Neuronal stem cell (in vitro differentiated cells): ENCODE data around the gene TTC6.

Source experiments
- DNase-seq: peaks from one replicate; pipeline ENCODE4 v3.0.0-alpha.2; 2013; ENCODE audit warnings: low spot score
- H2AFZ ChIP-seq: one replicate; pipeline ENCODE4 v1.6.1; 2013; ENCODE audit warnings: mild to moderate bottlenecking, low read length, inconsistent platforms
- H2AK5ac ChIP-seq: 2 replicates; pipeline ENCODE4 v1.6.1; 2013; ENCODE audit warnings: low read depth, mild to moderate bottlenecking, inconsistent platforms, low read length, moderate library complexity, mixed read lengths
- H2BK120ac ChIP-seq: 2 replicates; pipeline ENCODE4 v1.6.1; 2013; ENCODE audit warnings: low read depth, mild to moderate bottlenecking, inconsistent platforms, low read length, moderate library complexity, mixed read lengths
- H2BK12ac ChIP-seq: one replicate; pipeline ENCODE4 v1.6.1; 2013; ENCODE audit warnings: low read length, inconsistent platforms
- H2BK15ac ChIP-seq: 2 replicates; pipeline ENCODE4 v1.6.1; 2013; ENCODE audit warnings: mild to moderate bottlenecking, low read length, inconsistent platforms, mixed read lengths
- H2BK5ac ChIP-seq: one replicate; pipeline ENCODE4 v1.6.1; 2013; ENCODE audit warnings: inconsistent platforms, mild to moderate bottlenecking, low read length, moderate library complexity
- H3K14ac ChIP-seq: one replicate; pipeline ENCODE4 v1.6.1; 2013; ENCODE audit warnings: low read length, inconsistent platforms
- H3K18ac ChIP-seq: 2 replicates; pipeline ENCODE4 v1.6.1; 2013; ENCODE audit warnings: low read length, inconsistent platforms
- H3K23ac ChIP-seq: 2 replicates; pipeline ENCODE4 v1.6.1; 2013; ENCODE audit warnings: low read depth, mild to moderate bottlenecking, mixed read lengths, low read length, inconsistent platforms; ENCODE audit not compliant: poor library complexity
- H3K27ac ChIP-seq: replicated peaks from 3 replicates; pipeline ENCODE4 v1.5.1; 2013; ENCODE audit warnings: low read length, inconsistent platforms
- H3K27me3 ChIP-seq, 3 experiments: 2 replicates each; pipeline ENCODE4 v1.6.1; 2013; ENCODE audit warnings: low read length in 3 of 3, mild to moderate bottlenecking in 2 of 3, inconsistent platforms in 1 of 3, low read depth in 1 of 3, mixed read lengths in 1 of 3, moderate library complexity in 1 of 3; ENCODE audit not compliant: control insufficient read depth in 3 of 3, insufficient read depth in 3 of 3
- H3K36me3 ChIP-seq, 2 donors: replicated peaks in 1 of 2; 2 replicates each; pipeline ENCODE4 v1.6.1; 2013; ENCODE audit warnings: low read length in 2 of 2; ENCODE audit not compliant: control insufficient read depth in 2 of 2, insufficient read depth in 2 of 2
- H3K4ac ChIP-seq: 2 replicates; pipeline ENCODE4 v1.6.1; 2013; ENCODE audit warnings: inconsistent platforms, mild to moderate bottlenecking, low read length, moderate library complexity
- H3K4me1 ChIP-seq, 2 donors: 1 replicate in 1 of 2; 2 replicates in 1 of 2; pipeline ENCODE4 v1.6.1; 2013; ENCODE audit warnings: low read length in 2 of 2, low read depth in 1 of 2; ENCODE audit not compliant: control insufficient read depth in 2 of 2, insufficient read depth in 1 of 2
- H3K4me2 ChIP-seq: one replicate; pipeline ENCODE4 v1.6.1; 2013; ENCODE audit warnings: mild to moderate bottlenecking, low read length, inconsistent platforms; ENCODE audit not compliant: insufficient read depth, poor library complexity, severe bottlenecking
- H3K4me3 ChIP-seq, 2 donors: 2 replicates each; pipeline ENCODE4 v1.5.1; 2013; ENCODE audit warnings: low read length in 2 of 2, mild to moderate bottlenecking in 2 of 2, inconsistent platforms in 1 of 2, moderate library complexity in 1 of 2
- H3K79me1 ChIP-seq: one replicate; pipeline ENCODE4 v1.6.1; 2013; ENCODE audit warnings: low read depth, mild to moderate bottlenecking, inconsistent platforms, low read length, moderate library complexity
- H3K9ac ChIP-seq: one replicate; pipeline ENCODE4 v1.6.1; 2013; ENCODE audit warnings: mild to moderate bottlenecking, low read depth, low read length, inconsistent platforms; ENCODE audit not compliant: poor library complexity
- H3K9me3 ChIP-seq, 2 donors: replicated peaks in 1 of 2; 2 replicates each; pipeline versions ENCODE3 to v1.6.1; 2013; ENCODE audit warnings: low read length in 2 of 2, mild to moderate bottlenecking in 2 of 2, inconsistent platforms in 1 of 2, low read depth in 1 of 2, mixed read lengths in 1 of 2, moderate library complexity in 1 of 2; ENCODE audit not compliant: control insufficient read depth in 2 of 2, insufficient read depth in 1 of 2
- H4K8ac ChIP-seq: one replicate; pipeline ENCODE4 v1.6.1; 2013; ENCODE audit warnings: low read depth, mild to moderate bottlenecking, inconsistent platforms, low read length, moderate library complexity
- H4K91ac ChIP-seq: one replicate; pipeline ENCODE4 v1.6.1; 2013; ENCODE audit warnings: low read length, low read depth, mild to moderate bottlenecking, inconsistent platforms; ENCODE audit not compliant: poor library complexity
- WGBS, 2 donors: extraction: QIAGEN DNeasy Blood & Tissue Kit; methylation state at CpG; one replicate each; pipeline ENCODE4 v1.1.7; 2013; ENCODE audit warnings: missing lambda C conversion rate in 2 of 2, mixed read lengths in 1 of 2; ENCODE audit not compliant: insufficient read length in 2 of 2, insufficient replicate concordance in 1 of 2; ENCODE audit errors: extremely low coverage in 2 of 2; 5-methylcytosine and 5-hydroxymethylcytosine counted together

The TTC6 gene

DNA sequence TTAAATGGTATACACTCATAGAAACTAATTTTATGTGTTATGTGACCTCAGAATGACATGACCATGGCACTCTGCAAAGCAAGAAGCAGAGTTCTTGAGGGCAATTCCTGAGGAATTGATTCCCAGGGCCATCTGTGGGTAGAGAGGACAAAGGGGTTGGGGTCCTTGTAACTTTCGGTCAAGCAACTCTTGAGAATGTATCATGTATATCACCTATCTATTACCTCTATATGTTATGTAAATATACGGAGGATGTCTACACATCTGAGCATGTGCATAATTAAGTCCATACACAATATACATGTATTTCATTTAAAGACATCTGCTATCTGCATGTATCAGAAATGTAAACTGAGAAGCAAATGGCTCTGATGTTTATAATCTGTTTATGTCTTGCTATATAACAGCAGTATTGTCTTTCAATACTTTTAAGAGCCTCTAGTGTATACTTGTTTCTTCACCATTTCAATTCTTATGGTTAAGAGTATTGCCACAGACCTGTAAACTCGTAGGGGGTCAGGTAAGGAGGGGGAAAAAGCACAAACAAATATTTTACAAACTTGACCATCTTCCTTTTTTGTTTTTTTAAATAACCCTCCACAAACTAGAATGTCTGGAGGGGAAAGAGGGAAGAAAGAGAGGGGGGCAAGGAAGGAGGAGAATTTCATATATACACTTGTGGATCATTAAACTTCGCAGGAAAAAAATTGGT is 4.8 kb upstream of the TTC6 start:
- Histone ChIP-seq H3K27ac (no peak overlapping the region), H2AK5ac (no peak overlapping the region), H2BK120ac (no peak overlapping the region), H3K36me3 (no peaks in the 10 kb centered on the region), H2BK12ac (no peak overlapping the region), H3K9ac (no peak overlapping the region), H3K9me3 (no peaks in the 10 kb centered on the region), H3K4me2 (no peak overlapping the region), H3K79me1 (peaks cover 3% of the 10 kb centered on the region), H2BK5ac (no peak overlapping the region), H3K18ac (no peak overlapping the region), H3K27me3 (peaks cover 21 to 97% (median 80%) of the 10 kb centered on the region in 3 experiments), H3K14ac (no peak overlapping the region), H2AFZ (no peak overlapping the region), H4K91ac (no peak overlapping the region), H4K8ac (no peak overlapping the region), H3K4me3 (no peak overlapping the region), H3K4ac (no peak overlapping the region), H3K4me1 (peaks cover 3 to 5% of the 10 kb centered on the region in 2 donors), H2BK15ac (no peak overlapping the region), H3K23ac (no peak overlapping the region)
- WGBS, 2 donors, result no CpG with 5 or more reads among the region's 4 CpGs
- no peak for DNase-seq

DNA sequence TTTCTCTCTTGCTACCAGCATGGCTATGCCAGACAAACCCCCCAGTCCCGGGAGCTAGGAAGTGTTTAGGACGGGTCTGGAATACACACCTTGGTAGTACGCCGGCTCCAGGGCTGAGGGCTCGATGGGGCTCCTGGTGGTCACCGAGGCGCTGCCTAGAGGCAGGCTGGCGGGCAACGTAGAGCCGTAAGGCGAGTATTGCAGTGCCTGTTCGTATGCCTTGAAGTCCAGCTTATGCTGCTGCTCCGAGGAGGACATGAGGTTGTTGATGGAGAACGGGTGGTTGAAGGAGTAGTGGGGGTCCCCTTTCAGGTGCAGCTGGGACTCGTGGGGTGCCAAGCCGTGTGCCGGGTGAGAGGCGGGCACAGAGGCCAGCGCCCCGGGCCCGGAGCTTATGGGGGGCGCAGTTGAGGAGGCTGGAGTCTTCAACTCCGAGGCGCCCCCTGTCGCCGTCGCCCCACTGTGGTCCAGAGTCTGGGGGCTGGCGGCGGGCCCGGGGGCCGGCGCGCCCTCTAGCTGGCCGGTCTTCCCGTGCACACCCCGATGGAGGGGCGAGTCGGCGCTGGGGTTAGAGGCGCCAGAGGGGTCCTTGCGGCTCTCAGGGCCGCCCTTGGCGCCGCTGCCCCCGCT is 4.0 kb upstream of the TTC6 start:
- no peak overlapping the region for H4K8ac ChIP-seq
- H3K9ac ChIP-seq, result no peak overlapping the region
- H2BK120ac ChIP-seq, result no peak overlapping the region
- peaks cover 4% of the 10 kb centered on the region for H3K79me1 ChIP-seq
- DNase-seq, result no peak
- no peak overlapping the region for H4K91ac ChIP-seq
- peaks cover 22 to 98% (median 80%) of the 10 kb centered on the region in 3 experiments for H3K27me3 ChIP-seq
- H2BK12ac ChIP-seq, result no peak overlapping the region
- no CpG with 5 or more reads among the region's 45 CpGs for WGBS, 2 donors
- no peak overlapping the region for H2BK5ac ChIP-seq
- no peaks in the 10 kb centered on the region for H3K9me3 ChIP-seq
- H3K4me3 ChIP-seq, result peak overlapping the region in 1 of 2 donors; percentile 52
- no peak overlapping the region for H2AK5ac ChIP-seq
- peak overlapping the region; percentile 35 for H3K18ac ChIP-seq
- H3K27ac ChIP-seq, result no peak overlapping the region
- no peak overlapping the region for H3K14ac ChIP-seq
- peak overlapping the region; percentile 67 for H2AFZ ChIP-seq
- H3K4ac ChIP-seq, result no peak overlapping the region
- no peak overlapping the region for H2BK15ac ChIP-seq
- peaks cover 3 to 6% of the 10 kb centered on the region in 2 donors for H3K4me1 ChIP-seq
- peak overlapping the region; percentile 16 for H3K23ac ChIP-seq
- no peaks in the 10 kb centered on the region for H3K36me3 ChIP-seq
- peak overlapping the region; percentile 48 for H3K4me2 ChIP-seq

DNA sequence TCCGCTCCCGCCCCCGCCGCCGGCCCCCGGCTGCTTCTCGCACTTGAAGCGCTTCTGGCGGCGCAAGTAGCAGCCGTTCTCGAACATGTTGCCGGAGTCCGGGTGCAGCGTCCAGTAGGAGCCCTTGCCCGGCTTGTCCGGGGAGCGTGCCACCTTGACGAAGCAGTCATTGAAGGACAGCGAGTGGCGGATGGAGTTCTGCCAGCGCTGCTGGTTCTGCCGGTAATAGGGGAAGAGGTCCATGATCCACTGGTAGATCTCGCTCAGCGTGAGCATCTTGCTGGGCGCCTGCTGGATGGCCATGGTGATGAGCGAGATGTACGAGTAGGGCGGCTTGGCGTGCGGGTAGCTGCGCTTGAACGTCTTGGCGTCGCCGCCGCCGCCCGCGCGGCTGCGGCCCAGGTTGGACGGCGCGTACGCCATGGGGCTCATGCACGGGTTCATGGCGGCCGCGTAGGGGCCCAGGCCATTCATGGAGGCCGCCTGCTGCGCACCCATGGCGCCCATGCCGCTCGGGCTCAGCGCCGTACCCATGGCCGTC is 3.4 kb upstream of the TTC6 start:
- Histone ChIP-seq H3K4me2 (peak overlapping the region; percentile 48), H3K9ac (no peak overlapping the region), H3K14ac (peak overlapping the region; percentile 33), H3K4ac (no peak overlapping the region), H3K9me3 (no peaks in the 10 kb centered on the region), H3K27me3 (peaks cover 23 to 98% (median 84%) of the 10 kb centered on the region in 3 experiments), H3K27ac (no peak overlapping the region), H3K36me3 (no peaks in the 10 kb centered on the region), H2BK12ac (peak overlapping the region; percentile 8), H4K8ac (no peak overlapping the region), H3K4me1 (peaks cover 3 to 6% of the 10 kb centered on the region in 2 donors), H3K79me1 (peaks cover 4% of the 10 kb centered on the region), H3K23ac (peak overlapping the region; percentile 71), H3K4me3 (peak overlapping the region in 1 of 2 donors; percentile 55), H4K91ac (no peak overlapping the region), H2BK5ac (peak overlapping the region; percentile 46), H2BK120ac (no peak overlapping the region), H3K18ac (peak overlapping the region; percentile 57), H2AK5ac (no peak overlapping the region), H2AFZ (peak overlapping the region; percentile 67), H2BK15ac (no peak overlapping the region)
- no CpG with 5 or more reads among the region's 58 CpGs for WGBS, 2 donors
- DNase-seq, result peak; percentile 21
